T47D (cell line): ENCODE measurements around the gene TAS2R31.
"Not testable (repeated sequence)": the region's sequence is repeated elsewhere in the genome, so short reads cannot be mapped to it uniquely, and the experiment has no call there.

Experiments
- DNase-seq, 2 experiments: peaks; one replicate each; pipeline versions ENCODE4 v3.0.0 to v3.0.0-alpha.2; 2011 to 2012; ENCODE audit warnings: low read depth in 1 of 2, low spot score in 1 of 2
- JUND ChIP-seq: IDR thresholded peaks from 2 replicates; pipeline ENCODE4 v1.6.1; 2012; ENCODE audit warnings: low read depth
- in situ Hi-C: cut with HindIII; loops from 2 replicates; pipeline ENCODE4 v1.10.0; 2016; ENCODE audit warnings: low sequenced_read_pairs, low pct_unique_long_range_greater_than_20kb

The TAS2R31 gene, protein sequence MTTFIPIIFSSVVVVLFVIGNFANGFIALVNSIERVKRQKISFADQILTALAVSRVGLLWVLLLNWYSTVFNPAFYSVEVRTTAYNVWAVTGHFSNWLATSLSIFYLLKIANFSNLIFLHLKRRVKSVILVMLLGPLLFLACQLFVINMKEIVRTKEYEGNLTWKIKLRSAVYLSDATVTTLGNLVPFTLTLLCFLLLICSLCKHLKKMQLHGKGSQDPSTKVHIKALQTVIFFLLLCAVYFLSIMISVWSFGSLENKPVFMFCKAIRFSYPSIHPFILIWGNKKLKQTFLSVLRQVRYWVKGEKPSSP

DNA sequence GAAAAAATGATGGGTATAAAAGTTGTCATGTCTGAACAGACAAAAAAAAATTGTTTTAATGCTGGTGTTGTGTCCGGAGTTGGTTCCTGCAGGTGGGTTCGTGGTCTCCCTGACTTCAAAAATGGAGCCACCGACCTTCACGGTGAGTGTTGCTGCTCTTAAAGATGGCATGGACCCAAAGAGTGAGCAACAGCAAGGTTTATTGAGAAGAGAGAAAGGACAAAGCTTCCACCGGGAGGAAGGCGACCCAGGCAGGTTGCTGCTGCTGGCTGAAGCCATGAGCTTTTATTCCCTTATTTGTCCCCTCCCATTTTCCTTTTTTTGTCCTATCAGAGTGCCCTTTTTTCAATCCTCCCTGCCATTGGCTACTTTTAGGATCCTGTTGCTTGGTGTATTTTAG is at the start of gene TAS2R31:
Gene TAS2R31 (minus strand): TSS at position 101 of the 400 bp plus-strand sequence. CDS start 72 bp downstream, at position 29.
- TF ChIP-seq JUND, result no peak
- DNase-seq, result no peak
- in situ Hi-C loops, result no loop called here

DNA sequence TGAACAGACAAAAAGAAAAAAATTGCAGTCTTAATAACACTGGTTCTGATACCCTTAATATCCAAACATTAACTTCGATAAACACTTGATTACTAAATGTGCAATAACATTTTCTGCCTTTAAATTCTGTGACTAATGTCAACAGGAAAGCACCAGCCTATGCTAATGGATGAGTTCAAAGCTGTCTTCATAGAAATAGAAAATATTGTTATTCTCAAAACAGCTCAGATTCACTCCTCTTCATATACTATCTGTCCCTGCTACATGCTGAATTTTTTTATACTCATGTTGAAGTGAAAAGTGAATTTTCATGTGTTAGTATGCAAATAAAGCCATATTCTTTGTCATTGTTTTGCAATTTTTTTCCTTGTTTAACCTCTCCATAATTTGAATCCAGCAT is 47.0 kb upstream of the TAS2R31 start:
- in situ Hi-C loops, result no loop called here
- DNase-seq, result no peak
- TF ChIP-seq JUND, result no peak

GRCh38 chr12:11075642-11076041 is 44.4 kb upstream of the TAS2R31 start:
- in situ Hi-C loops, result no loop called here
- no peak for TF ChIP-seq JUND
- DNase-seq, result no peak

- DNase-seq, result peak in 1 of 2 experiments; percentile 0
- no peak for TF ChIP-seq JUND
- in situ Hi-C loops, result no loop called here
Measured at GRCh38 chr12:11071414-11071813, 40.2 kb upstream of the TAS2R31 start.

GRCh38 chr12:11070999-11071398 is 39.8 kb upstream of the TAS2R31 start:
- peak in 1 of 2 experiments; percentile 12 for DNase-seq
- TF ChIP-seq JUND, result no peak
- in situ Hi-C loops, result no loop called here

- no peak for DNase-seq
- in situ Hi-C loops, result no loop called here
- no peak for TF ChIP-seq JUND
Measured at GRCh38 chr12:11069854-11070365, 38.7 kb upstream of the TAS2R31 start.

GRCh38 chr12:11067514-11067913 is 36.3 kb upstream of the TAS2R31 start:
- DNase-seq, result no peak
- TF ChIP-seq JUND, result no peak
- in situ Hi-C loops, result no loop called here

GRCh38 chr12:11062194-11062593 is 31.0 kb upstream of the TAS2R31 start, which contains the start of gene TAS2R46:
TAS2R46 (minus strand) TSS chr12:11062294; CDS start chr12:11062294, 0 bp downstream.
- DNase-seq, in situ Hi-C loops: not testable (repeated sequence)

GRCh38 chr12:11059784-11060183 is 28.6 kb upstream of the TAS2R31 start:
- in situ Hi-C loops, result no loop called here
- DNase-seq, result no peak
- TF ChIP-seq JUND, result no peak

DNA sequence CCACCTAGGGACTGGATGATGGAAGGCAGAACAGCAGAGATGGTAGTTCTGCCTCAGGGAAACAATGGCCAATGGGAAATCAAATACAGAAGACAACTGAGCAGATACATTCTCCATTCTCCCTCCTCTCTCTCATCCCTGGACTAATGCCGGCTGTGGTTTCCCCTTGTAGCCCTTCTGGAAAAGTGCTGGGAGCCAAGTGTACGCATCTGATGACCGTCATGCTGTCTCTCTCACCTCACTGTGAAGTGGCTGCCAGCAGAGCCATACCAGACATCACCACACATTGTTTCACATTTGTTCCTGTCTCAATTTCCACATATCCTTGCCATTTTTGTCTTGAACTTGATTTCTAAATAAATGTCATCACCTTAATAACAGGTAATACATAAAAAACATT is 27.8 kb upstream of the TAS2R31 start:
- TF ChIP-seq JUND, result no peak
- in situ Hi-C loops, result no loop called here
- DNase-seq, result no peak

GRCh38 chr12:11055306-11055705 is 24.1 kb upstream of the TAS2R31 start:
- in situ Hi-C loops, result no loop called here
- DNase-seq, result no peak
- TF ChIP-seq JUND, result no peak

DNA sequence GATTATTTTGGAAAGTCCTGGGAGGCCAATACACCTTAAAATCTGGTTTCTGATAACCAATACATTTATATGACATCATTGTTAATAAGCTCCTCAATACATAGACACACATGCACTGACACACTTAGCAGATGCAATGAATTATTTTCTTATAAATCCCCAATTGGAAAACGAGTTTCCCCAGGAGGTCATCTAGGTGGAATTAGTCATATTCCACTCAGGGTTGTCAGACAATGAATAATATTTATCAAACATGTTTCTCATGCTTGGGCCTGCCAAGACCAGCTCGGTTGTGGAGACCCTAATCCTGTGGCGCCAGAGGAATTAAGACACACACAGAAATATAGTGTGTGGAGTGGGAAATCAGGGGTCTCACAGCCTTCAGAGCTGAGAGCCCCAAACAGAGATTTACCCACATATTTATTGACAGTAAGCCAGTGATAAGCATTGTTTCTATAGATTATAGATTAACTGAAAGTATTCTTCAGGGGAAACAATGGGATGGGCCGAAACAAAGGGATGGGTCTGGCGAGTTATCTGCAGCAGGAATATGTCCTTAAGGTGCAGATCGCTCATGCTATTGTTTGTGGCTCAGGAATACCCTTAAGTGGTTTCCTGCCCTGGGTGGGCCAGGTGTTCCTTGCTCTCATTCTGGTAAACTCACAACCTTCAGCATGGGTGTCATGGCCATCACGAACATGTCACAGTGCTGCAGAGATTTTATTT is 18.8 kb upstream of the TAS2R31 start:
- in situ Hi-C loops, DNase-seq: not testable (repeated sequence)

- DNase-seq, in situ Hi-C loops: not testable (repeated sequence)
Measured at GRCh38 chr12:11041366-11041765, 10.2 kb upstream of the TAS2R31 start.
